ENCODE measurements around the gene AMZ1.
"Not testable (repeated sequence)": the region's sequence is repeated elsewhere in the genome, so short reads cannot be mapped to it uniquely, and the experiment has no call there.

Gene AMZ1

DNA sequence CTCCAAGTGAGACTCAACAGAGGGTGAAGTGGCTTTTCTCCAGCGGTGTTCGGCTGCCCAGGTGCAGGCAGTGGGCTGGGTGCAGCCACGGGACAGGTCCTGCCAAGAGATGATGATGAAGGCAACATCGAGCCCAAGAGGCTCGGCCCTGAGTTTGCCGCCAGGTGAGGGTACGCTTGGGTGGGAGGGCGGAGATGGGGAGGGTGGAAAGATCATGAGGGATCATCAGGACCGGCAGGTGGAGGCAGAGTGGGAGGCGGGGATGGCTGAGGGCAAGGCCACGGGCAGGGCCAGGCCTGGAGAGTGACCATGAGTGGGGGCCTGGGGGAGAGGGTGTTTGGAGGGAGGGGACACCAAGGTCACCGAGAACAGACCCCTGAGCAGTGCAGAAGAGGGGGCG, 17.8 kb upstream of the AMZ1 start:
- no peak for DNase-seq

DNA sequence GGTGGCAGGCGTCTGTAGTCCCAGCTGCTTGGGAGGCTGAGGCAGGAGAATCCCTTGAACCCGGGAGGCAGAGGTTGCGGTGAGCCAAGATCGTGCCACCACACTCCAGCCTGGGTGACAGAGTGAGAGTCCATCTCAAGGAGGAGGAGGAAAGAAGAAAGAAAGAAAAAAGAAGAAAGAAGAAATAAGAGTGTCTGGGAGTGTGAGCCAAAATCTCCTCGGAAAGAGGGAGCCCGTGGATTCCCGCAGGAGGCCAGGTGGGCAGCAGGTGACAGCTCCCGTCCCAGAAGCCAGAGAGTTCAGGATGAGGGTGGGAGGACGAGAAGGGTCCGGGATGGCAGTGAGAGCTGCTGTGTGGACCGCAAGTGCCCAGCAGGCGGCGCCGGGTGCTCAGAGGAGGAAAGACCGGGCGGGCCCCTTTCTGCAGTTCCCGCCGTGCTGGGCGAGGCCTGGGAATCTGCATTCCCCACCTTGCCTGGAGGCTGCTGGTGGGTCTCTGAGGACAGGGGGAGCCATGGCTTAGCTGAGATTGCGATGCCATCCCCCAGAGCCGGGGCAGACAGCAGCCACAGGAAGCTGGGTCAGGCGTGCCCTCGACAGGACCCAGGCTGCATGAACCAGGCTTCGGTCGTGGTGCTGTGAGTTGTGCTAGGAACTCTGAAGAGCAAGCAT, 17.1 kb upstream of the AMZ1 start:
- DNase-seq = peak; percentile 6

- DNase-seq = not testable (repeated sequence)
These were observed 14.8 kb upstream of the AMZ1 start for GRCh38 chr7:2673214-2673613.

DNA sequence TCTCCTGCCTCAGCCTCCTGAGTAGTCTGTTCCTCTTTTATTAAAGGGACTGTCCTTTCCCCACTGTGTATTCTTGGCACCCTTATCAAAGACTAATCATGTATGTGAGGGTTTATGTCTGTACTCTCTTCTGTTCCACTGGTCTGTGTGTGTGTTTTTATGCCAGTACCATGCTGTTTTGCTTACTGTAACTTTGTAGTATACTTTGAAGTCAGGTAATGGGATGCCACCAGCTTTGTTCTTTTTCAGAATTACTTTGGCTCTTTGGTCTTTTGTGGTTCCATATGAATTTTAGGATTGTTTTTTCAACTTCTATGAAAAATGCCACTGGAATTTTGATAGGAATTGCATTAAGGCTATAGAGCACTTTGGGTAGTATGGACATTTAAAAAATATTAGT, 14.1 kb upstream of the AMZ1 start:
- no peak for DNase-seq

GRCh38 chr7:2675256-2675764, 12.7 kb upstream of the AMZ1 start:
- DNase-seq = no peak

DNA sequence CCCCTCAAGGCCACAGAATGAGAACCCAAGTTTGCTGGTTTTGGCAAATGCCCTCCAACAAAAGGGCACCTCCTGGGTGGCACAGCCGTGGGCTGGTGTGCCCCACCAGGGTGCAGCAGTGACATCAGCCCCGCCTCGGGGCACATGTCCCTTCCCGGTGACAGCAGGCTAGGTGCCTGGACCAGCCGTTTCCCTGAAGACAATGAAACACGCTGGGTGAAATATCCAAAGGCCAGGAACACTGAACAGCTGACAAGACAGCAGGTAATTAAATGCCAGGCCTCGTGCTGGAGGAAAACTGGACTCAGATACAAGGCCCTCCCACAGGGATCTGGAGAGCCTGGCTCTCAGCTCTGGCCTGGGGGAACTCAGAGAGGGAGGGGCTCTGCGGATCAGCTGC, 11.4 kb upstream of the AMZ1 start:
- DNase-seq = not testable (repeated sequence)

- not testable (repeated sequence) for DNase-seq
These were observed 9.5 kb upstream of the AMZ1 start for GRCh38 chr7:2678454-2678853.

GRCh38 chr7:2679135-2680127, 8.6 kb upstream of the AMZ1 start:
- not testable (repeated sequence) for DNase-seq

- DNase-seq = no peak
These were observed 7.7 kb upstream of the AMZ1 start for GRCh38 chr7:2680256-2680655.

GRCh38 chr7:2680792-2681490, 7.1 kb upstream of the AMZ1 start:
- DNase-seq = peak; percentile 5

- no peak for DNase-seq
These were observed 5.8 kb upstream of the AMZ1 start for GRCh38 chr7:2681929-2682799.

DNA sequence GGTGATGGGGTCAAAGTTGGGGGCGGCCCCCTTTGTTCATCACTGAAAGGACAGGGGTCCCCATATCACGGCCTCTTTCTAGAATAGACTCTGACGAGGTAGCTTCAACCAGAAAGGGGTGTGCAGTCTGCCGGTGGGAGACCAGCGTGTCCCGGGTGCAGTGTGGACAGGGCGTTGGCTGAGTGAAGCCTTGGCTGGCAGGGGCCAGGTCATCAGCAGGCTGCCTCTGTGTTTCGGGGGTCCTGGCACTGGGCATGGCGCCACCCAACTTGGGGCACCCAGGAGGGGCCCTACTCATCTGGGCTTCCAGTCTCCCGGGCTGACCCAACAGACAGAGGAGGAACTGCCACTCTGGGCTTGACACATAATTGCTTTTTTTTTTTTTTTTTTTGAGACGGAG, 3.5 kb upstream of the AMZ1 start:
- DNase-seq = no peak

GRCh38 chr7:2686101-2686500, 1.9 kb upstream of the AMZ1 start:
- no peak for DNase-seq

- no peak for DNase-seq
These were observed 598 bp upstream of the AMZ1 start for GRCh38 chr7:2687338-2687869.

GRCh38 chr7:2688409-2689342, 674 bp downstream of the AMZ1 start:
- no peak for DNase-seq

DNA sequence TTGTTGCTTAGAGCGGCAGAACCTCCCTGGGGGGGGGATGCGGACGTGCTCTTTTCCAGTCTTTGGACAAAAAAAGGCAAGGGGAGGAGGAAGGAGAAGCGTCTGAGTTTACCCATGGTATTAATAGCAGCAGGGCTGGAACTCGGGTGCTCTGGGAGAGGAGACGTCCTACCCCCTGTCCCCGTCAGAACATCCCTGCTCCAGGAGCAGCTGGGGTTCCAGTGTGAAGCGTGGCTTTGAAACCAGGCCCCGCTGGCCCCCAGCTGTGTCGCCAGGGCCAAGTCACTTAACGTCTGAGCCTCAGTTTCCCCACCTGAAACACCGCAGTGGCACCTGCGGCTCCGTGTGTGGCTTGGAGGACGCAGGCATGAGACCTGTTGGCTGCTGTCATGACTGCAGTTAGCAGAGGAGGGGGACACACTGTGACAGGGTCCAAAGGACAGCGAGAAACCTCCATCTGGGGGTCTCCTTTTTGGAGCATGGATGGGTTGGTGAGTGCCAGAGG, 1.4 kb downstream of the AMZ1 start:
- no peak for DNase-seq

GRCh38 chr7:2689951-2690705, 2.1 kb downstream of the AMZ1 start:
- DNase-seq = no peak

- DNase-seq = no peak
These were observed 3.2 kb downstream of the AMZ1 start for GRCh38 chr7:2691011-2691707.

DNA sequence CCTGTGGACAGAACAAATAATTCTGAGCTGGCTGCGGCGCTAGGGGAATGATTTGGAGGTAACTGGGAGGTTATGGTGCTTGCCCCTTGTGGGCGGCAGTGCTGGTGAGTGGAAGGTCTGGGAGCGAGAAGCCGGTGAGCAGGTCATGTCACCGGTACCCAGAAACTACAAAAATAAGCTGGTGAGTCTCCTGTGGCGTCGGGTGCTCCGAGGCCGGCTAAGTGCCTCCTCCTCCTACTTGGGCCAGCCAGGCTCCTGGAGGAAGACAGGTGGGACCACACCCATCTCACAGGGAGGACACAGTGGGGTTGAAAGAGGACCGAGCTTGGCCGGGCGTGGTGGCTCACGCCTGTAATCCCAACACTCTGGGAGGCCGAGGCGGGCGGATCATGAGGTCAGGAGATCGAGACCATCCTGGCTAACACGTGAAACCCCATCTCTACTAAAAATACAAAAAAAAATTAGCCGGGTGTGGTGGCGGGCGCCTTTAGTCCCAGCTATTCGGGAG, 4.0 kb downstream of the AMZ1 start:
- not testable (repeated sequence) for DNase-seq

All from NCI-H446 treated with DMSO at 0.1 percent for 48 hours (cell line).